ENCODE data around the gene ALDH1A2. TPM values are rescaled to one million over a fixed set of nuclear protein-coding genes. Genes with fewer than 3 reads are reported as not detected.

Gene ALDH1A2
- total RNA-seq, 1 experiment from 2014 or later, result not detected

DNA sequence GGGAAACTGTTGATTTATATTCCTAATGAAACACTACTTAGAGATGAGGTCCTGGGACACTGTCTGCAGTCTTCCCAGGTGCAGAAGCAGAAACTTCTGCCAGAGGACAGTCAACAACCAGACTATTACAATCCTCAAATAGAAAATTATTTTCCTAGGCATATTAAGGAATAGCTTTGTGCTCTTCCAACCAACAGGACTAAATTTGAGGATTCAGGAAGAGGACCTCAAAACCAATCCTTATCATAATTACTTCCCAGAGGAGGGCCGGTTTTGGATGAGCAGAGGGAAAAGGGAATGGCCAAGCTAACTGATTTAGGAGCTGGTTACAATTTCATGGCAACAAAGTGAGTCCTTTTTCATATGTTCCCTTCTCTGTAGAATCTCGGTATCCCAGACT, 21.0 kb downstream of the ALDH1A2 start:
- H3K79me2 ChIP-seq (ENCODE audit: low read length), result no peaks in the 10 kb centered on the region
- no peaks in the 10 kb centered on the region for H4K20me1 ChIP-seq (ENCODE audit: insufficient read depth, low read depth, low read length)
- H3K4me2 ChIP-seq (ENCODE audit: low read depth, low read length, poor library complexity, severe bottlenecking), result no peak overlapping the region
- H3K4me3 ChIP-seq (ENCODE audit: low read length), result no peak overlapping the region
- DNase-seq, result no peak
- H3K27me3 ChIP-seq (ENCODE audit: low read length), result no peaks in the 10 kb centered on the region
- no peak overlapping the region for H3K9ac ChIP-seq (ENCODE audit: low read length)
- no peak overlapping the region for H3K27ac ChIP-seq (ENCODE audit: low read length)
- no peaks in the 10 kb centered on the region for H3K36me3 ChIP-seq (ENCODE audit: insufficient read depth, low read length)
- no peaks in the 10 kb centered on the region for H3K9me2 ChIP-seq (replicated peaks; ENCODE audit: insufficient read depth, low read length)
- no peaks in the 10 kb centered on the region for H3K9me3 ChIP-seq (ENCODE audit: low read length)
- no peaks in the 10 kb centered on the region for H3K4me1 ChIP-seq (ENCODE audit: low read length)
- no peak overlapping the region for H2AFZ ChIP-seq (ENCODE audit: low read length)

GRCh38 chr15:58043192-58043903, 22.2 kb downstream of the ALDH1A2 start:
- Histone ChIP-seq H3K27ac (ENCODE audit: low read length) (no peak overlapping the region), H3K9me3 (ENCODE audit: low read length) (no peaks in the 10 kb centered on the region), H3K27me3 (ENCODE audit: low read length) (no peaks in the 10 kb centered on the region), H3K4me2 (ENCODE audit: low read depth, low read length, poor library complexity, severe bottlenecking) (no peak overlapping the region), H3K4me3 (ENCODE audit: low read length) (no peak overlapping the region), H3K79me2 (ENCODE audit: low read length) (no peaks in the 10 kb centered on the region), H4K20me1 (ENCODE audit: insufficient read depth, low read depth, low read length) (no peaks in the 10 kb centered on the region), H3K4me1 (ENCODE audit: low read length) (no peaks in the 10 kb centered on the region), H2AFZ (ENCODE audit: low read length) (no peak overlapping the region), H3K9ac (ENCODE audit: low read length) (no peak overlapping the region), H3K9me2 (replicated peaks; ENCODE audit: insufficient read depth, low read length) (no peaks in the 10 kb centered on the region), H3K36me3 (ENCODE audit: insufficient read depth, low read length) (no peaks in the 10 kb centered on the region)
- DNase-seq, result peak; percentile 77

DNA sequence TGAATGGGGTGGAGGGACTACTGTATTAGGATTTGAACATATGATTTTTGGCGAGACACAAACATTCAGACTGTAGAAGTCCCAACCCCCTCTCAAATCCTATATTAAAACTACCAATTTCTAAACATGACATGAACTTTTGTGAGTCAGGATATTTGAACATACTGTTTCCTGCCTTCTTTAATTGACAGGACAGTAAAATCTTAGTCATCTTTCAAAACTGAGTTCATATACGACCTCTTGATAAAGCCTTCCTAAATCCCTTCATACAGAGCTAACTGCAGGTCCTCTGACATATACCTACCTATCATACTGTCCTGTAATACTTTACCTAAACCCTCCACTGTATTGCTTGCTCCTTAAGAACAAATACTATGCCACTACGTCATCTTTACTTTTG, 23.5 kb downstream of the ALDH1A2 start:
- Histone ChIP-seq H2AFZ (ENCODE audit: low read length) (no peak overlapping the region), H3K27me3 (ENCODE audit: low read length) (no peaks in the 10 kb centered on the region), H3K9ac (ENCODE audit: low read length) (no peak overlapping the region), H3K9me3 (ENCODE audit: low read length) (no peaks in the 10 kb centered on the region), H3K4me3 (ENCODE audit: low read length) (no peak overlapping the region), H3K27ac (ENCODE audit: low read length) (no peak overlapping the region), H3K36me3 (ENCODE audit: insufficient read depth, low read length) (no peaks in the 10 kb centered on the region), H3K9me2 (replicated peaks; ENCODE audit: insufficient read depth, low read length) (no peaks in the 10 kb centered on the region), H3K4me1 (ENCODE audit: low read length) (no peaks in the 10 kb centered on the region), H3K79me2 (ENCODE audit: low read length) (no peaks in the 10 kb centered on the region), H4K20me1 (ENCODE audit: insufficient read depth, low read depth, low read length) (no peaks in the 10 kb centered on the region), H3K4me2 (ENCODE audit: low read depth, low read length, poor library complexity, severe bottlenecking) (no peak overlapping the region)
- no peak for DNase-seq

- no peaks in the 10 kb centered on the region for H3K9me3 ChIP-seq (ENCODE audit: low read length)
- H3K27ac ChIP-seq (ENCODE audit: low read length), result no peak overlapping the region
- H3K4me2 ChIP-seq (ENCODE audit: low read depth, low read length, poor library complexity, severe bottlenecking), result no peak overlapping the region
- no peak overlapping the region for H3K9ac ChIP-seq (ENCODE audit: low read length)
- H3K4me3 ChIP-seq (ENCODE audit: low read length), result no peak overlapping the region
- H3K27me3 ChIP-seq (ENCODE audit: low read length), result no peaks in the 10 kb centered on the region
- no peaks in the 10 kb centered on the region for H3K36me3 ChIP-seq (ENCODE audit: insufficient read depth, low read length)
- H3K4me1 ChIP-seq (ENCODE audit: low read length), result no peaks in the 10 kb centered on the region
- H2AFZ ChIP-seq (ENCODE audit: low read length), result no peak overlapping the region
- no peaks in the 10 kb centered on the region for H3K9me2 ChIP-seq (replicated peaks; ENCODE audit: insufficient read depth, low read length)
- no peaks in the 10 kb centered on the region for H3K79me2 ChIP-seq (ENCODE audit: low read length)
- no peaks in the 10 kb centered on the region for H4K20me1 ChIP-seq (ENCODE audit: insufficient read depth, low read depth, low read length)
- DNase-seq, result no peak
Measured at GRCh38 chr15:58040150-58040549, 25.4 kb downstream of the ALDH1A2 start.

- Histone ChIP-seq H3K4me2 (ENCODE audit: low read depth, low read length, poor library complexity, severe bottlenecking) (no peak overlapping the region), H3K79me2 (ENCODE audit: low read length) (no peaks in the 10 kb centered on the region), H3K9me2 (replicated peaks; ENCODE audit: insufficient read depth, low read length) (no peaks in the 10 kb centered on the region), H3K4me3 (ENCODE audit: low read length) (no peak overlapping the region), H4K20me1 (ENCODE audit: insufficient read depth, low read depth, low read length) (no peaks in the 10 kb centered on the region), H3K9ac (ENCODE audit: low read length) (no peak overlapping the region), H3K4me1 (ENCODE audit: low read length) (no peaks in the 10 kb centered on the region), H3K27me3 (ENCODE audit: low read length) (no peaks in the 10 kb centered on the region), H3K9me3 (ENCODE audit: low read length) (no peaks in the 10 kb centered on the region), H2AFZ (ENCODE audit: low read length) (no peak overlapping the region), H3K27ac (ENCODE audit: low read length) (no peak overlapping the region), H3K36me3 (ENCODE audit: insufficient read depth, low read length) (no peaks in the 10 kb centered on the region)
- DNase-seq, result no peak
Measured at GRCh38 chr15:58039079-58040035, 26.2 kb downstream of the ALDH1A2 start.

DNA sequence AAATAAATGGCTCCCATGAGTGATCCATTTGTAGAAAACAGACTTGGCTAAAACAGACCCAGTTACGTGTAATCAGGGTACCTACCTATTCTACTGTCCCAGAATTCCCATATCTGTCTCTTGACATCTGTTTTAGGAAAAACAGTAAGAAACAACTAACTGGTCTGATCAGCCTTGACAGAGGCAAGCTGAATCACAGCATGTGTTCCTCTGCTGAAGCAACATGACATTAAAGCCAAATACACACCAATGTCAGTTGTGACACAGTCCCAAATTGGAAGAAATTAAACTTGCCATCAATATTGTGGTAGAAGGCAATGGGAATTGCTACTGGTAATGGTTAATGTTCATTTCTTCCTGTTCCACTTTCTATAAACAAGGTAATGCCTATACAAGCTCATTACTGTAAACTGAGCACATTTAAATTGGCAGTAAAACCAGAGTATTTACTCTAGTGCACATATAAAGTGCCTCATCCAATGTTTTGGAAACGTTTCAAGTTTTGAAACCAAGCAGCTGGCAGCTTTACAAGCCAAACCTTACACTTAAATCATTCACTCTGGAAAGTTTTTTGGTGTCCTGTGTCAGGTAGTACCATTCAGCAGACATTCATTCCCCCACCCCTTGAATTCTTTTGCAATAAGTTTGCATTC, 27.0 kb downstream of the ALDH1A2 start:
- H2AFZ ChIP-seq (ENCODE audit: low read length), result no peak overlapping the region
- no peak for DNase-seq
- H3K4me2 ChIP-seq (ENCODE audit: low read depth, low read length, poor library complexity, severe bottlenecking), result no peak overlapping the region
- H3K27me3 ChIP-seq (ENCODE audit: low read length), result no peaks in the 10 kb centered on the region
- no peaks in the 10 kb centered on the region for H3K9me3 ChIP-seq (ENCODE audit: low read length)
- no peak overlapping the region for H3K9ac ChIP-seq (ENCODE audit: low read length)
- no peaks in the 10 kb centered on the region for H3K4me1 ChIP-seq (ENCODE audit: low read length)
- no peaks in the 10 kb centered on the region for H4K20me1 ChIP-seq (ENCODE audit: insufficient read depth, low read depth, low read length)
- H3K36me3 ChIP-seq (ENCODE audit: insufficient read depth, low read length), result no peaks in the 10 kb centered on the region
- no peak overlapping the region for H3K4me3 ChIP-seq (ENCODE audit: low read length)
- no peaks in the 10 kb centered on the region for H3K9me2 ChIP-seq (replicated peaks; ENCODE audit: insufficient read depth, low read length)
- H3K79me2 ChIP-seq (ENCODE audit: low read length), result no peaks in the 10 kb centered on the region
- no peak overlapping the region for H3K27ac ChIP-seq (ENCODE audit: low read length)

DNA sequence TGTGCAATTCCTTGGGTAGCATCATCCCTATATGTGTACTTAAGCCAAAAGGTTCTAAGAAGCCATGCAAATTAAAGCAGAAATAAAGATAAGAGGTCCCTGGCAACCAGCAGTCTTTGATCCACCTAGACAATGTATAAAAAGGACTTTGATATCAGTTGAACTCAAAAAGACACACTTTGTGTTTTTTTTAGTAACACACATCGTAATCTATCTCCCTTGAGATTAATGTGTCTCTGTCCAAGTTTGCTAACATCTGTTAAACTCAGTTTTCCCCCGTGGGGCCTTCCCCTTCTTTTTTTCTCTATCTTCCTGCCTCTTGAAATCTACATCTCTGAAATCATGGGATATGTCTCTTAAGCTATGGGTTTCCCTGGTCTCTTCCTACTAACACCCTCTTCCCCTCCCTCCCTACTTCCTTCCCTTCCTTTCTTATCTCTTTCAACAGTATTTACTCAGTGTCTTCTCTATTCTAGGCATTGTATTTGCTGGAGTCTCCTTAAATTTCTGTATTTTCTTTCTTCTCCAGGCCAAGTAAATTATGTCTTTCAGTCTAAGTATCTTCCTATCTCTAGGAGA, 27.7 kb downstream of the ALDH1A2 start:
- Histone ChIP-seq H3K9ac (ENCODE audit: low read length) (no peak overlapping the region), H3K9me3 (ENCODE audit: low read length) (no peaks in the 10 kb centered on the region), H3K4me1 (ENCODE audit: low read length) (no peaks in the 10 kb centered on the region), H3K36me3 (ENCODE audit: insufficient read depth, low read length) (no peaks in the 10 kb centered on the region), H3K9me2 (replicated peaks; ENCODE audit: insufficient read depth, low read length) (no peaks in the 10 kb centered on the region), H3K27ac (ENCODE audit: low read length) (no peak overlapping the region), H3K4me2 (ENCODE audit: low read depth, low read length, poor library complexity, severe bottlenecking) (no peak overlapping the region), H3K4me3 (ENCODE audit: low read length) (no peak overlapping the region), H2AFZ (ENCODE audit: low read length) (no peak overlapping the region), H4K20me1 (ENCODE audit: insufficient read depth, low read depth, low read length) (no peaks in the 10 kb centered on the region), H3K27me3 (ENCODE audit: low read length) (no peaks in the 10 kb centered on the region), H3K79me2 (ENCODE audit: low read length) (no peaks in the 10 kb centered on the region)
- no peak for DNase-seq

DNA sequence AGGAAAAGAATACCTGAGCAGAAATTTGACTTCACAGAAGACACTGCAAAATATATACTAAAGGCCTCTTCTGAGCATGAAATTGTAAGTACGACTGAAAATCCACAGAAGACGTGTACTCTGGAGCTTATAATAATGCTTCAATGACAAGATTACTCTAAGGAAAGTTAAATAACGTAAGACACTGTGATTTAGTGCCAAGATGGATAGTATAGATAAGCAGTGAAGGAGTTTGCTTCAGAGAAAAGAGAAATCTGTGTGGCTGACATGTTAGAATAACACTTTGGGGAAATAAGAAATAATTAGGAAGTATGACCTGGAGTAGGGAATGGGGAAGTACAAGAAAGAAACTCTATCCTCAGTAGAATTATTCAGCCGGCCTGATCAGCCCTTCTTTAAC, 28.9 kb downstream of the ALDH1A2 start:
- no peaks in the 10 kb centered on the region for H3K4me1 ChIP-seq (ENCODE audit: low read length)
- H3K79me2 ChIP-seq (ENCODE audit: low read length), result no peaks in the 10 kb centered on the region
- H3K9me3 ChIP-seq (ENCODE audit: low read length), result no peaks in the 10 kb centered on the region

More for the DNA sequence above, 28.9 kb downstream of the ALDH1A2 start:
- Histone ChIP-seq H3K4me3 (ENCODE audit: low read length) (no peak overlapping the region), H3K4me2 (ENCODE audit: low read depth, low read length, poor library complexity, severe bottlenecking) (no peak overlapping the region), H3K36me3 (ENCODE audit: insufficient read depth, low read length) (no peaks in the 10 kb centered on the region), H3K9ac (ENCODE audit: low read length) (no peak overlapping the region), H3K9me2 (replicated peaks; ENCODE audit: insufficient read depth, low read length) (no peaks in the 10 kb centered on the region), H2AFZ (ENCODE audit: low read length) (no peak overlapping the region), H3K27me3 (ENCODE audit: low read length) (no peaks in the 10 kb centered on the region), H3K27ac (ENCODE audit: low read length) (no peak overlapping the region), H4K20me1 (ENCODE audit: insufficient read depth, low read depth, low read length) (no peaks in the 10 kb centered on the region)
- no peak for DNase-seq
